NK-92 (cell line): ENCODE data around the gene ARID5B.

Experiments
- DNase-seq: peaks from one replicate; lab custom pipeline; 2025; ENCODE audit not compliant: unreplicated experiment; lab: John Stamatoyannopoulos, UW

Gene ARID5B

GRCh38 chr10:61903221-61903927 lies 1.9 kb downstream of the ARID5B start:
- DNase-seq, result no peak

GRCh38 chr10:61903928-61904344 lies 2.4 kb downstream of the ARID5B start:
- no peak for DNase-seq

- DNase-seq, result no peak
Observed at GRCh38 chr10:61904733-61905725, 3.5 kb downstream of the ARID5B start.

GRCh38 chr10:61905837-61906561 lies 4.5 kb downstream of the ARID5B start:
- DNase-seq, result no peak

GRCh38 chr10:61906562-61906901 lies 5.0 kb downstream of the ARID5B start:
- DNase-seq, result no peak

- no peak for DNase-seq
Observed at GRCh38 chr10:61907011-61907410, 5.5 kb downstream of the ARID5B start.

- no peak for DNase-seq
Observed at GRCh38 chr10:61907587-61907986, 6.1 kb downstream of the ARID5B start.

GRCh38 chr10:61910226-61910805 lies 8.8 kb downstream of the ARID5B start:
- no peak for DNase-seq

- DNase-seq, result no peak
Observed at GRCh38 chr10:61910894-61911293, 9.4 kb downstream of the ARID5B start.

GRCh38 chr10:61911425-61911824 lies 9.9 kb downstream of the ARID5B start:
- DNase-seq, result no peak

- DNase-seq, result no peak
Observed at GRCh38 chr10:61912981-61913380, 11.5 kb downstream of the ARID5B start.

- no peak for DNase-seq
Observed at GRCh38 chr10:61918140-61918539, 16.6 kb downstream of the ARID5B start.

- no peak for DNase-seq
Observed at GRCh38 chr10:61918989-61919388, 17.5 kb downstream of the ARID5B start.

- DNase-seq, result no peak
Observed at GRCh38 chr10:61919646-61920215, 18.2 kb downstream of the ARID5B start.

GRCh38 chr10:61921143-61921542 lies 19.6 kb downstream of the ARID5B start:
- DNase-seq, result no peak

GRCh38 chr10:61923210-61923949 lies 21.9 kb downstream of the ARID5B start:
- no peak for DNase-seq

- no peak for DNase-seq
Observed at GRCh38 chr10:61923950-61924274, 22.4 kb downstream of the ARID5B start.

- DNase-seq, result no peak
Observed at GRCh38 chr10:61929555-61929954, 28.1 kb downstream of the ARID5B start.

GRCh38 chr10:61931620-61932332 lies 30.3 kb downstream of the ARID5B start:
- DNase-seq, result no peak
